HCT116 (cell line): ENCODE data around the gene LRRIQ3. TPM values are rescaled to one million over a fixed set of nuclear protein-coding genes. Genes with fewer than 3 reads are reported as not detected.

ENCODE experiments used
- ATAC-seq: fragments of 200-7000 bp; cut with Tn5 transposase; 2 replicates; pipeline ENCODE4 v1.9.1; 2020; ENCODE audit warnings: mild to moderate bottlenecking, moderate library complexity
- BruUV-seq: library from RNA; stranded (reverse); fragments of 400-500 nt; replicated peaks from 2 replicates; lab custom pipeline; 2021; lab: Mats Ljungman, UMichigan
- CTCF ChIA-PET: fragments of 300-600 bp; sonication (Branson Sonifier 250); formaldehyde crosslinking; loops from one replicate; lab custom pipeline; 2021; ENCODE audit warnings: antibody characterized with exemption; lab: Charles Lee
- POLR2A ChIA-PET: fragments of 300-600, 350-600 bp; sonication (Branson Sonifier 250); formaldehyde crosslinking; loops from one replicate; lab custom pipeline; 2021; ENCODE audit warnings: antibody characterized with exemption; lab: Charles Lee
- RAD21 ChIA-PET, 2 experiments: fragments of 300-600 bp; sonication (Branson Sonifier 250); formaldehyde crosslinking; loops; one replicate each; lab custom pipeline; 2023; ENCODE audit warnings: low total read pairs in 2 of 2; ENCODE audit not compliant: uncharacterized antibody in 2 of 2, unreplicated experiment in 2 of 2, low non-redundant PET in 1 of 2; lab: Charles Lee
- DNase-seq: peaks from one replicate; pipeline ENCODE4 v3.0.0-alpha.2; 2010; ENCODE audit warnings: low read depth, low spot score
- H2AFZ ChIP-seq: fragments of 200-600 bp; shearing (Covaris generic), sonication (generic); 2 replicates; pipeline ENCODE4 v1.6.1; 2017; ENCODE audit warnings: low read depth, mixed run types, mixed read lengths, antibody characterized with exemption, low read length; ENCODE audit not compliant: poor library complexity, severe bottlenecking
- H3K27ac ChIP-seq: 2 replicates; pipeline ENCODE4 v1.5.1; 2012; ENCODE audit warnings: low read depth, low read length
- H3K27me3 ChIP-seq: fragments of 200-600 bp; sonication (generic); 2 replicates; pipeline ENCODE4 v1.6.1; 2016; ENCODE audit warnings: mixed run types, low read length, mixed read lengths; ENCODE audit not compliant: insufficient read depth
- H3K36me3 ChIP-seq, 2 experiments: fragments of 200-500 bp in 1 of 2; fragments of 200-600 bp in 1 of 2; sonication (Bioruptor generic) in 1 of 2; sonication (generic) in 1 of 2; 2 replicates each; pipeline versions ENCODE4 v1.5.1 to v1.6.1; 2014 to 2016; ENCODE audit warnings: low read length in 2 of 2, inconsistent platforms in 1 of 2, mixed read lengths in 1 of 2, mixed run types in 1 of 2; ENCODE audit not compliant: insufficient read depth in 2 of 2, control insufficient read depth in 1 of 2
- H3K4me1 ChIP-seq, 2 experiments: fragments of 200-600 bp in 1 of 2; sonication (generic) in 1 of 2; 2 replicates each; pipeline versions ENCODE4 v1.5.1 to v1.6.1; 2012 to 2017; ENCODE audit warnings: low read length in 2 of 2, inconsistent platforms in 1 of 2, mild to moderate bottlenecking in 1 of 2, mixed read lengths in 1 of 2, mixed run types in 1 of 2, moderate library complexity in 1 of 2; ENCODE audit not compliant: insufficient read depth in 2 of 2, control insufficient read depth in 1 of 2
- H3K4me2 ChIP-seq: fragments of 200-600 bp; sonication (generic); 2 replicates; pipeline ENCODE4 v1.6.1; 2017; ENCODE audit warnings: mixed run types, low read length, mixed read lengths
- H3K4me3 ChIP-seq, 2 experiments: fragments of 200-600 bp in 1 of 2; sonication (generic) in 1 of 2; replicated peaks in 1 of 2; 2 replicates each; pipeline ENCODE4 v1.5.1; 2011 to 2016; ENCODE audit warnings: low read length in 2 of 2, control low read depth in 1 of 2, low read depth in 1 of 2, mild to moderate bottlenecking in 1 of 2, mixed read lengths in 1 of 2, mixed run types in 1 of 2
- H3K79me2 ChIP-seq: fragments of 200-600 bp; sonication (generic); 2 replicates; pipeline ENCODE4 v1.6.1; 2017; ENCODE audit warnings: mild to moderate bottlenecking, mixed run types, low read length, moderate library complexity, mixed read lengths; ENCODE audit not compliant: insufficient read depth
- H3K9ac ChIP-seq: fragments of 200-600 bp; sonication (generic); 2 replicates; pipeline ENCODE4 v1.6.1; 2016; ENCODE audit warnings: low read length, mixed read lengths
- H3K9me2 ChIP-seq: fragments of 200-600 bp; sonication (generic), shearing (Covaris generic); 2 replicates; pipeline ENCODE4 v1.6.1; 2017; ENCODE audit warnings: mixed run types, mild to moderate bottlenecking, moderate library complexity; ENCODE audit not compliant: insufficient read depth
- H3K9me3 ChIP-seq, 2 experiments: fragments of 200-500 bp in 1 of 2; fragments of 200-600 bp in 1 of 2; sonication (Bioruptor generic) in 1 of 2; sonication (generic) in 1 of 2; 2 replicates each; pipeline ENCODE4 v1.6.1; 2014 to 2017; ENCODE audit warnings: low read length in 2 of 2, mixed read lengths in 2 of 2, inconsistent platforms in 1 of 2, low read depth in 1 of 2, mild to moderate bottlenecking in 1 of 2, mixed run types in 1 of 2, moderate library complexity in 1 of 2; ENCODE audit not compliant: control insufficient read depth in 1 of 2, insufficient read depth in 1 of 2
- H4K20me1 ChIP-seq: fragments of 200-600 bp; sonication (generic), shearing (Covaris generic); 2 replicates; pipeline ENCODE4 v1.6.1; 2017; ENCODE audit warnings: mixed run types, mild to moderate bottlenecking, moderate library complexity; ENCODE audit not compliant: insufficient read depth
- ATF3 ChIP-seq: IDR thresholded peaks from 2 replicates; pipeline ENCODE4 v1.6.1; 2012
- CBX3 ChIP-seq: IDR thresholded peaks from 2 replicates; pipeline ENCODE4 v1.6.1; 2012; ENCODE audit warnings: low read depth
- CEBPB ChIP-seq: IDR thresholded peaks from 2 replicates; pipeline ENCODE4 v1.6.1; 2012; ENCODE audit warnings: low read depth
- CTCF ChIP-seq, 3 experiments: fragments of 200-600 bp in 1 of 3; sonication (generic) in 1 of 3; IDR thresholded peaks in 2 of 3; conservative IDR thresholded peaks in 1 of 3; 2 replicates each; pipeline ENCODE4 v1.5.1; 2012 to 2017; ENCODE audit warnings: low read depth in 2 of 3, low read length in 2 of 3, antibody characterized with exemption in 1 of 3, borderline replicate concordance in 1 of 3, control low read depth in 1 of 3, mild to moderate bottlenecking in 1 of 3, mixed read lengths in 1 of 3, mixed run types in 1 of 3, moderate library complexity in 1 of 3; ENCODE audit not compliant: insufficient read depth in 1 of 3
- EGR1 ChIP-seq: IDR thresholded peaks from 2 replicates; pipeline ENCODE4 v1.6.1; 2012; ENCODE audit warnings: low read depth
- EZH2 ChIP-seq: fragments of 200-600 bp; sonication (generic); IDR thresholded peaks from 2 replicates; pipeline ENCODE4 v1.6.1; 2017; ENCODE audit warnings: antibody characterized with exemption, mixed run types
- FOSL1 ChIP-seq: IDR thresholded peaks from 2 replicates; pipeline ENCODE4 v1.6.1; 2012; ENCODE audit warnings: low read depth
- JUND ChIP-seq: IDR thresholded peaks from 2 replicates; pipeline ENCODE4 v1.6.1; 2012
- POLR2AphosphoS5 ChIP-seq: IDR thresholded peaks from 2 replicates; pipeline ENCODE4 v1.6.1; 2011; ENCODE audit warnings: mild to moderate bottlenecking, low read depth, low read length, moderate library complexity
- RAD21 ChIP-seq: IDR thresholded peaks from 2 replicates; pipeline ENCODE4 v1.6.1; 2012; ENCODE audit warnings: low read depth, mild to moderate bottlenecking
- SIN3A ChIP-seq: IDR thresholded peaks from 2 replicates; pipeline ENCODE4 v1.6.1; 2012; ENCODE audit warnings: low read depth
- SP1 ChIP-seq: IDR thresholded peaks from 2 replicates; pipeline ENCODE4 v1.6.1; 2012; ENCODE audit warnings: low read depth
- TCF7L2 ChIP-seq: IDR thresholded peaks from 2 replicates; pipeline ENCODE4 v1.7.0; 2011; ENCODE audit warnings: borderline replicate concordance, inconsistent platforms; ENCODE audit not compliant: insufficient read depth, insufficient read length; ENCODE audit errors: extremely low read depth
- ZFX ChIP-seq: fragments of 450-650 bp; IDR thresholded peaks from 2 replicates; pipeline ENCODE4 v1.6.1; 2017
- intact Hi-C: fragments of 100-400 bp; cut with micrococcal nuclease; formaldehyde crosslinking; loops from 2 replicates; pipeline ENCODE4 v1.10.0; 2022
- total RNA-seq: library from RNA; stranded (reverse); gene quantifications from one replicate; pipeline ENCODE4 v1.2.1, GENCODE V29; 2021; ENCODE audit not compliant: unreplicated experiment
- TF ChIP-seq, protein P1 (sequence below): IDR thresholded peaks from 2 replicates; pipeline ENCODE4 v1.6.1; 2012; ENCODE audit warnings: low read depth

LRRIQ3 gene
- total RNA-seq, 1 experiment from 2014 or later, result 1.1 TPM

- Histone ChIP-seq H3K4me2 (no peak overlapping the region), H3K9ac (no peak overlapping the region), H3K9me2 (no peaks in the 10 kb centered on the region), H3K79me2 (no peaks in the 10 kb centered on the region)
- no peak for ATAC-seq
- intact Hi-C loops, result no loop called here
- no TSS peak for BruUV-seq
- TF ChIP-seq POLR2AphosphoS5 (no peak), TCF7L2 (no peak), FOSL1 (no peak), CEBPB (no peak), CTCF (IDR thresholded peaks at IDR 0.05 in 2 of 3, conservative IDR thresholded peaks at IDR 0.05 in 1 of 3; ENCODE audit: borderline replicate concordance in 1 of 3, insufficient read depth in 1 of 3, low read depth in 2 of 3, low read length in 2 of 3) (no peak), EZH2 (no peak), CBX3 (no peak), SP1 (no peak), ATF3 (no peak), JUND (no peak), EGR1 (no peak), SIN3A (no peak), RAD21 (no peak), ZFX (no peak)
- TF ChIP-seq, protein P1, sequence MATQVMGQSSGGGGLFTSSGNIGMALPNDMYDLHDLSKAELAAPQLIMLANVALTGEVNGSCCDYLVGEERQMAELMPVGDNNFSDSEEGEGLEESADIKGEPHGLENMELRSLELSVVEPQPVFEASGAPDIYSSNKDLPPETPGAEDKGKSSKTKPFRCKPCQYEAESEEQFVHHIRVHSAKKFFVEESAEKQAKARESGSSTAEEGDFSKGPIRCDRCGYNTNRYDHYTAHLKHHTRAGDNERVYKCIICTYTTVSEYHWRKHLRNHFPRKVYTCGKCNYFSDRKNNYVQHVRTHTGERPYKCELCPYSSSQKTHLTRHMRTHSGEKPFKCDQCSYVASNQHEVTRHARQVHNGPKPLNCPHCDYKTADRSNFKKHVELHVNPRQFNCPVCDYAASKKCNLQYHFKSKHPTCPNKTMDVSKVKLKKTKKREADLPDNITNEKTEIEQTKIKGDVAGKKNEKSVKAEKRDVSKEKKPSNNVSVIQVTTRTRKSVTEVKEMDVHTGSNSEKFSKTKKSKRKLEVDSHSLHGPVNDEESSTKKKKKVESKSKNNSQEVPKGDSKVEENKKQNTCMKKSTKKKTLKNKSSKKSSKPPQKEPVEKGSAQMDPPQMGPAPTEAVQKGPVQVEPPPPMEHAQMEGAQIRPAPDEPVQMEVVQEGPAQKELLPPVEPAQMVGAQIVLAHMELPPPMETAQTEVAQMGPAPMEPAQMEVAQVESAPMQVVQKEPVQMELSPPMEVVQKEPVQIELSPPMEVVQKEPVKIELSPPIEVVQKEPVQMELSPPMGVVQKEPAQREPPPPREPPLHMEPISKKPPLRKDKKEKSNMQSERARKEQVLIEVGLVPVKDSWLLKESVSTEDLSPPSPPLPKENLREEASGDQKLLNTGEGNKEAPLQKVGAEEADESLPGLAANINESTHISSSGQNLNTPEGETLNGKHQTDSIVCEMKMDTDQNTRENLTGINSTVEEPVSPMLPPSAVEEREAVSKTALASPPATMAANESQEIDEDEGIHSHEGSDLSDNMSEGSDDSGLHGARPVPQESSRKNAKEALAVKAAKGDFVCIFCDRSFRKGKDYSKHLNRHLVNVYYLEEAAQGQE, result no peak
- TF ChIP-seq, all 23 proteins: peak for 0
- no peaks in the 10 kb centered on the region for H4K20me1 ChIP-seq
- H3K9me3 ChIP-seq, result 0 out of 4 replicates have a peak, but pooled peaks cover 0 to 3% of the 10 kb centered on the region in 2 experiments
- DNase-seq, result no peak
- no peaks in the 10 kb centered on the region; the same call in 1 of the 2 replicates for H3K27me3 ChIP-seq
- no peak overlapping the region for H3K4me3 ChIP-seq
- H3K27ac ChIP-seq, result no peak overlapping the region
- ChIA-PET CTCF (no interaction called here), RAD21 (no interaction called here), POLR2A (no interaction called here)
- no peak overlapping the region for H2AFZ ChIP-seq
- H3K36me3 ChIP-seq, result no peaks in the 10 kb centered on the region
- no peaks in the 10 kb centered on the region for H3K4me1 ChIP-seq
Measured at GRCh38 chr1:74065081-74065480, 132.9 kb downstream of the LRRIQ3 start.
